HEK293 (cell line): ENCODE data around the gene ARL13B.

Experiments used
- CTCF ChIA-PET: fragments of 350-600 bp; formaldehyde crosslinking; extraction: SDS; loops from one replicate; lab custom pipeline; 2021; ENCODE audit warnings: antibody characterized with exemption; lab: Yijun Ruan, JAX
- POLR2A ChIA-PET: fragments of 300-600 bp; formaldehyde crosslinking; extraction: SDS; loops from one replicate; lab custom pipeline; 2020; ENCODE audit warnings: antibody characterized with exemption, inconsistent platforms; lab: Yijun Ruan, JAX
- H3K27ac ChIP-seq: fragments of 200-500 bp; sonication (Bioruptor generic); 2 replicates; pipeline ENCODE4 v1.5.1; 2014; ENCODE audit warnings: low read depth, low read length, control low read depth, inconsistent platforms; ENCODE audit errors: extremely low read depth
- H3K36me3 ChIP-seq, 2 experiments: fragments of 200-500 bp in 1 of 2; sonication (Bioruptor generic) in 1 of 2; 1 replicate in 1 of 2; 2 replicates in 1 of 2; pipeline ENCODE4 v1.5.1; 2014 to 2017; ENCODE audit warnings: inconsistent platforms in 2 of 2, low read length in 2 of 2; ENCODE audit not compliant: control insufficient read depth in 2 of 2, insufficient read depth in 1 of 2
- H3K4me1 ChIP-seq: fragments of 200-500 bp; sonication (Bioruptor generic); 2 replicates; pipeline ENCODE4 v1.5.1; 2014; ENCODE audit warnings: mild to moderate bottlenecking, low read length, inconsistent platforms; ENCODE audit not compliant: control insufficient read depth, insufficient read depth
- H3K4me3 ChIP-seq: 2 replicates; pipeline ENCODE4 v1.5.1; 2011; ENCODE audit warnings: low read depth, mild to moderate bottlenecking, control low read depth, low read length, moderate library complexity
- H3K9me3 ChIP-seq: fragments of 200-500 bp; sonication (Bioruptor generic); 2 replicates; pipeline ENCODE4 v1.5.1; 2014; ENCODE audit warnings: low read depth, low read length, inconsistent platforms; ENCODE audit not compliant: control insufficient read depth, insufficient read depth
- FEZF1 ChIP-seq: fragments of 450-650 bp; formaldehyde crosslinking; IDR thresholded peaks from 2 replicates; pipeline ENCODE4 v1.5.1; 2016; ENCODE audit warnings: missing biosample characterization, missing genetic modification characterization
- GLIS1 ChIP-seq: fragments of 450-650 bp; formaldehyde crosslinking; IDR thresholded peaks from 2 replicates; pipeline ENCODE4 v1.5.1; 2016; ENCODE audit warnings: missing biosample characterization, missing genetic modification characterization
- PBX3 ChIP-seq: sonication (generic); formaldehyde crosslinking; IDR thresholded peaks from 2 replicates; pipeline ENCODE4 v1.8.1; 2022; ENCODE audit warnings: mild to moderate bottlenecking, moderate library complexity, missing genetic modification reagents
- SALL2 ChIP-seq: fragments of 450-650 bp; formaldehyde crosslinking; IDR thresholded peaks from 2 replicates; pipeline ENCODE4 v1.5.0; 2017; ENCODE audit warnings: missing biosample characterization, mild to moderate bottlenecking, missing genetic modification characterization, borderline replicate concordance
- WT1 ChIP-seq: fragments of 450-650 bp; formaldehyde crosslinking; IDR thresholded peaks from 2 replicates; pipeline ENCODE4 v1.5.1; 2016; ENCODE audit warnings: missing biosample characterization, missing genetic modification characterization
- ZFP3 ChIP-seq: fragments of 450-650 bp; formaldehyde crosslinking; IDR thresholded peaks from 2 replicates; pipeline ENCODE4 v1.5.1; 2016; ENCODE audit warnings: low read depth, missing biosample characterization, missing genetic modification characterization
- ZNF121 ChIP-seq: fragments of 450-650 bp; formaldehyde crosslinking; IDR thresholded peaks from 2 replicates; pipeline ENCODE4 v1.5.1; 2016; ENCODE audit warnings: missing biosample characterization, missing genetic modification characterization
- ZNF23 ChIP-seq: fragments of 450-650 bp; formaldehyde crosslinking; IDR thresholded peaks from 2 replicates; pipeline ENCODE4 v1.5.1; 2016; ENCODE audit warnings: missing biosample characterization, missing genetic modification characterization, borderline replicate concordance
- ZNF362 ChIP-seq: fragments of 450-650 bp; formaldehyde crosslinking; IDR thresholded peaks from 2 replicates; pipeline ENCODE4 v1.5.1; 2016; ENCODE audit warnings: missing biosample characterization, missing genetic modification characterization
- ZNF37A ChIP-seq: fragments of 450-650 bp; IDR thresholded peaks from 2 replicates; pipeline ENCODE4 v1.5.1; 2018; ENCODE audit warnings: missing biosample characterization, missing genetic modification characterization
- ZNF623 ChIP-seq: fragments of 450-650 bp; formaldehyde crosslinking; IDR thresholded peaks from 2 replicates; pipeline ENCODE4 v1.5.1; 2016; ENCODE audit warnings: missing biosample characterization, missing genetic modification characterization
- ZNF645 ChIP-seq: fragments of 450-650 bp; formaldehyde crosslinking; IDR thresholded peaks from 2 replicates; pipeline ENCODE4; 2016; ENCODE audit warnings: missing biosample characterization, missing genetic modification characterization
- ZNF843 ChIP-seq: fragments of 450-650 bp; formaldehyde crosslinking; IDR thresholded peaks from 2 replicates; pipeline ENCODE4 v1.5.1; 2016; ENCODE audit warnings: missing biosample characterization, missing genetic modification characterization
- TF ChIP-seq, protein P1 (sequence below): fragments of 450-650 bp; formaldehyde crosslinking; IDR thresholded peaks from 2 replicates; pipeline ENCODE4 v1.5.1; 2017; ENCODE audit warnings: missing biosample characterization, missing genetic modification characterization
- TF ChIP-seq, protein P2 (sequence below): fragments of 450-650 bp; formaldehyde crosslinking; IDR thresholded peaks from 2 replicates; pipeline ENCODE4 v1.5.1; 2017; ENCODE audit warnings: missing biosample characterization, missing genetic modification characterization
- TF ChIP-seq, protein P3 (sequence below): fragments of 450-650 bp; formaldehyde crosslinking; IDR thresholded peaks from 2 replicates; pipeline ENCODE4 v1.5.1; 2016; ENCODE audit warnings: missing biosample characterization, missing genetic modification characterization

The ARL13B gene

DNA sequence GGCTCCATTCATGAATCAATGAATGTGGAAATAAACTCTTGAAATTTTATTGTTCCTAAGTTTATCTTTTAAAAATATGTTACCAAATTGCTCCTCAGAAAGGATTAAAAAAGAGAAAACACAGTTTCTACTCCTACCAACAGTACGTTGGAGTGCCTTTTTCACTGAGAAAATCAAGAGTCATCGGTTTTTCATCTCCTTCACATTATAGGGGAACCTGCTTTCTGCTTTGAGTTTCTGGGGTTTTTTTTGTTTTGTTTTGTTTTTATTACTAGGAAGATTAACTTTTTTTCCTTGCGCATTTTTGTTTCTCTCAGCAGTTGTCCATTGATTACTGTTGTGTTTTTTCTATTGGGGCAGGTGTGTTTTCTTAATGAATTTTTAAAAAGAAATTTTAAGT, 3.5 kb downstream of the ARL13B start:
- ChIA-PET POLR2A (no interaction called here), CTCF (interaction anchor here (0.7 kb wide), 1 partner anchor 19 kb away, joined by 3 read pairs; no protein-coding TSS in a partner anchor)
- no peak overlapping the region for H3K27ac ChIP-seq

GRCh38 chr3:93984618-93985017, 4.7 kb downstream of the ARL13B start:
- no peak overlapping the region for H3K27ac ChIP-seq
- CTCF ChIA-PET, result interaction anchor here (0.7 kb wide), 1 partner anchor 250 kb away, joined by 3 read pairs; no protein-coding TSS in a partner anchor
- no peaks in the 10 kb centered on the region for H3K9me3 ChIP-seq
- no peaks in the 10 kb centered on the region for H3K36me3 ChIP-seq
- H3K4me3 ChIP-seq, result no peak overlapping the region
- peaks cover 8% of the 10 kb centered on the region; the same call in 1 of the 2 replicates for H3K4me1 ChIP-seq
- POLR2A ChIA-PET, result interaction anchor here (1.4 kb wide), 1 partner anchor 11 kb away, joined by 4 read pairs; the partner anchor contains the start of gene PROS1
- TF ChIP-seq GLIS1 (tag by site-specific recombination) (no peak), ZNF121 (tag by site-specific recombination) (peak; percentile 65; the same call in 1 of the 2 replicates), ZNF623 (tag by site-specific recombination) (no peak)

More for the DNA sequence above, 3.5 kb downstream of the ARL13B start:
- Histone ChIP-seq H3K4me3 (no peak overlapping the region), H3K9me3 (no peaks in the 10 kb centered on the region), H3K4me1 (peaks cover 7% of the 10 kb centered on the region; the same call in 1 of the 2 replicates), H3K36me3 (no peaks in the 10 kb centered on the region)
- TF ChIP-seq, protein P1, sequence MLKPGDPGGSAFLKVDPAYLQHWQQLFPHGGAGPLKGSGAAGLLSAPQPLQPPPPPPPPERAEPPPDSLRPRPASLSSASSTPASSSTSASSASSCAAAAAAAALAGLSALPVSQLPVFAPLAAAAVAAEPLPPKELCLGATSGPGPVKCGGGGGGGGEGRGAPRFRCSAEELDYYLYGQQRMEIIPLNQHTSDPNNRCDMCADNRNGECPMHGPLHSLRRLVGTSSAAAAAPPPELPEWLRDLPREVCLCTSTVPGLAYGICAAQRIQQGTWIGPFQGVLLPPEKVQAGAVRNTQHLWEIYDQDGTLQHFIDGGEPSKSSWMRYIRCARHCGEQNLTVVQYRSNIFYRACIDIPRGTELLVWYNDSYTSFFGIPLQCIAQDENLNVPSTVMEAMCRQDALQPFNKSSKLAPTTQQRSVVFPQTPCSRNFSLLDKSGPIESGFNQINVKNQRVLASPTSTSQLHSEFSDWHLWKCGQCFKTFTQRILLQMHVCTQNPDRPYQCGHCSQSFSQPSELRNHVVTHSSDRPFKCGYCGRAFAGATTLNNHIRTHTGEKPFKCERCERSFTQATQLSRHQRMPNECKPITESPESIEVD (tag by site-specific recombination), result peak; percentile 63
- no peak for TF ChIP-seq ZNF23 (tag by site-specific recombination)

GRCh38 chr3:93988283-93988682, 8.3 kb downstream of the ARL13B start:
- no peak overlapping the region for H3K4me3 ChIP-seq
- no peaks in the 10 kb centered on the region for H3K9me3 ChIP-seq
- H3K27ac ChIP-seq, result no peak overlapping the region
- POLR2A ChIA-PET, result interaction anchor here (0.7 kb wide), 1 partner anchor 146 kb away, joined by 3 read pairs; no protein-coding TSS in a partner anchor
- no peaks in the 10 kb centered on the region for H3K36me3 ChIP-seq
- H3K4me1 ChIP-seq, result peaks cover 9% of the 10 kb centered on the region
- CTCF ChIA-PET, result interaction anchor here (0.8 kb wide), 1 partner anchor 81 kb away, joined by 4 read pairs; no protein-coding TSS in a partner anchor
- TF ChIP-seq PBX3 (CRISPR knock-in tag) (no peak), FEZF1 (peak; percentile 8; the same call in 1 of the 2 replicates), ZNF37A (no peak), WT1 (0 out of 2 replicates have a peak, but pooled peaks have one; percentile 15), ZFP3 (tag by site-specific recombination) (no peak), ZNF121 (tag by site-specific recombination) (no peak), ZNF362 (tag by site-specific recombination) (no peak), ZNF843 (0 out of 2 replicates have a peak, but pooled peaks have one; percentile 29), SALL2 (tag by site-specific recombination) (no peak), ZNF645 (no peak)
- TF ChIP-seq, protein P2, sequence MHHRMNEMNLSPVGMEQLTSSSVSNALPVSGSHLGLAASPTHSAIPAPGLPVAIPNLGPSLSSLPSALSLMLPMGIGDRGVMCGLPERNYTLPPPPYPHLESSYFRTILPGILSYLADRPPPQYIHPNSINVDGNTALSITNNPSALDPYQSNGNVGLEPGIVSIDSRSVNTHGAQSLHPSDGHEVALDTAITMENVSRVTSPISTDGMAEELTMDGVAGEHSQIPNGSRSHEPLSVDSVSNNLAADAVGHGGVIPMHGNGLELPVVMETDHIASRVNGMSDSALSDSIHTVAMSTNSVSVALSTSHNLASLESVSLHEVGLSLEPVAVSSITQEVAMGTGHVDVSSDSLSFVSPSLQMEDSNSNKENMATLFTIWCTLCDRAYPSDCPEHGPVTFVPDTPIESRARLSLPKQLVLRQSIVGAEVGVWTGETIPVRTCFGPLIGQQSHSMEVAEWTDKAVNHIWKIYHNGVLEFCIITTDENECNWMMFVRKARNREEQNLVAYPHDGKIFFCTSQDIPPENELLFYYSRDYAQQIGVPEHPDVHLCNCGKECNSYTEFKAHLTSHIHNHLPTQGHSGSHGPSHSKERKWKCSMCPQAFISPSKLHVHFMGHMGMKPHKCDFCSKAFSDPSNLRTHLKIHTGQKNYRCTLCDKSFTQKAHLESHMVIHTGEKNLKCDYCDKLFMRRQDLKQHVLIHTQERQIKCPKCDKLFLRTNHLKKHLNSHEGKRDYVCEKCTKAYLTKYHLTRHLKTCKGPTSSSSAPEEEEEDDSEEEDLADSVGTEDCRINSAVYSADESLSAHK (tag by site-specific recombination), result peak; percentile 25; the same call in 1 of the 2 replicates
- TF ChIP-seq, protein P3, sequence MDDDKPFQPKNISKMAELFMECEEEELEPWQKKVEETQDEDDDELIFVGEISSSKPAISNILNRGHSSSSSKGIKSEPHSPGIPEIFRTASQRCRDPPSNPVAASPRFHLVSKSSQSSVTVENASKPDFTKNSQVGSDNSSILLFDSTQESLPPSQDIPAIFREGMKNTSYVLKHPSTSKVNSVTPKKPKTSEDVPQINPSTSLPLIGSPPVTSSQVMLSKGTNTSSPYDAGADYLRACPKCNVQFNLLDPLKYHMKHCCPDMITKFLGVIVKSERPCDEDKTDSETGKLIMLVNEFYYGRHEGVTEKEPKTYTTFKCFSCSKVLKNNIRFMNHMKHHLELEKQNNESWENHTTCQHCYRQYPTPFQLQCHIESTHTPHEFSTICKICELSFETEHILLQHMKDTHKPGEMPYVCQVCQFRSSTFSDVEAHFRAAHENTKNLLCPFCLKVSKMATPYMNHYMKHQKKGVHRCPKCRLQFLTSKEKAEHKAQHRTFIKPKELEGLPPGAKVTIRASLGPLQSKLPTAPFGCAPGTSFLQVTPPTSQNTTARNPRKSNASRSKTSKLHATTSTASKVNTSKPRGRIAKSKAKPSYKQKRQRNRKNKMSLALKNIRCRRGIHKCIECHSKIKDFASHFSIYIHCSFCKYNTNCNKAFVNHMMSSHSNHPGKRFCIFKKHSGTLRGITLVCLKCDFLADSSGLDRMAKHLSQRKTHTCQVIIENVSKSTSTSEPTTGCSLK (tag by site-specific recombination), result no peak
- TF ChIP-seq, protein P1 (tag by site-specific recombination), result peak; percentile 80
